DND-41 (cell line): ENCODE results near the gene EVA1C.

ENCODE experiments used
- EZH2 ChIP-seq: IDR thresholded peaks from 3 replicates; pipeline ENCODE4 v1.6.1; 2012; ENCODE audit warnings: borderline replicate concordance, low read depth, mild to moderate bottlenecking, moderate library complexity, low read length, inconsistent platforms; ENCODE audit not compliant: severe bottlenecking
- TF ChIP-seq, protein P1 (sequence below): IDR thresholded peaks from 2 replicates; pipeline ENCODE4 v1.5.1; 2012; ENCODE audit warnings: borderline replicate concordance, low read length, moderate library complexity, mild to moderate bottlenecking; ENCODE audit not compliant: poor library complexity, severe bottlenecking; ENCODE audit errors: extremely low read depth

DNA sequence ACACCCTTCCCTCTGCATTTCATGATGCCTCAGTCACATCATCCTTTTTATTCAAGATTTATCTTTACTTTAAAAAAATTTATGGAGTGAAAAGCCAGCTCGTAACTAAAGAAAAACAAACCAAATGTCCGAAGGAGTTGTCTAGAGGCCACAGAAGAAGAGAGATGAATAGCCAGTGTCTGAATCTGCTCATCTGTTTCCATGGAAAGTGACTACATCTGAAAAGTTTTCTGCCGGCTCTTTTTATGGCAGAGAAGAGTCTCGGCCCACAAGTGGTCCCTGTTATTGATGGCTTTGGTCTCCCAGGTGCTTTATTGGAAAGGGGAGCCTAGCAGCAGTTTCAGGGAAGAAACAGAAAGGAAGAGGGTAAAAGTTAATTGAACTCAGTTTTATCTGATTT is 5.6 kb downstream of the EVA1C start:
- TF ChIP-seq EZH2 = no peak
- TF ChIP-seq, protein P1, sequence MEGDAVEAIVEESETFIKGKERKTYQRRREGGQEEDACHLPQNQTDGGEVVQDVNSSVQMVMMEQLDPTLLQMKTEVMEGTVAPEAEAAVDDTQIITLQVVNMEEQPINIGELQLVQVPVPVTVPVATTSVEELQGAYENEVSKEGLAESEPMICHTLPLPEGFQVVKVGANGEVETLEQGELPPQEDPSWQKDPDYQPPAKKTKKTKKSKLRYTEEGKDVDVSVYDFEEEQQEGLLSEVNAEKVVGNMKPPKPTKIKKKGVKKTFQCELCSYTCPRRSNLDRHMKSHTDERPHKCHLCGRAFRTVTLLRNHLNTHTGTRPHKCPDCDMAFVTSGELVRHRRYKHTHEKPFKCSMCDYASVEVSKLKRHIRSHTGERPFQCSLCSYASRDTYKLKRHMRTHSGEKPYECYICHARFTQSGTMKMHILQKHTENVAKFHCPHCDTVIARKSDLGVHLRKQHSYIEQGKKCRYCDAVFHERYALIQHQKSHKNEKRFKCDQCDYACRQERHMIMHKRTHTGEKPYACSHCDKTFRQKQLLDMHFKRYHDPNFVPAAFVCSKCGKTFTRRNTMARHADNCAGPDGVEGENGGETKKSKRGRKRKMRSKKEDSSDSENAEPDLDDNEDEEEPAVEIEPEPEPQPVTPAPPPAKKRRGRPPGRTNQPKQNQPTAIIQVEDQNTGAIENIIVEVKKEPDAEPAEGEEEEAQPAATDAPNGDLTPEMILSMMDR = no peak
